ENCODE results near the gene PSME2. TPM values are rescaled to one million over a fixed set of nuclear protein-coding genes. Genes with fewer than 3 reads are reported as not detected.

Gene PSME2
- total and polyA plus RNA-seq, 2 of the 13 experiments (the other 11 are each of a cell fraction or from before 2014, with no cell fraction given): 332 to 716 TPM

GRCh38 chr14:24095271-24096068 is 50.9 kb downstream of the PSME2 start (continued):
- TF ChIP-seq ZNF136 (CRISPR knock-in tag; IDR thresholded peaks at IDR 0.05; ENCODE audit: low read depth) (peak; percentile 98), REST (IDR thresholded peaks at IDR 0.05; ENCODE audit: borderline replicate concordance in 1 of 2, low read depth in 1 of 2, low read length in 2 of 2) (peak in 1 of 2 experiments; percentile 79; a peak in 2 of 4 replicates), EED (CRISPR knock-in tag; IDR thresholded peaks at IDR 0.05) (no peak; the same call in 1 of the 2 replicates), ZNF34 (CRISPR knock-in tag; IDR thresholded peaks at IDR 0.05; ENCODE audit: borderline replicate concordance) (peak; percentile 100), ZNF788 (CRISPR knock-in tag; IDR thresholded peaks at IDR 0.05; ENCODE audit: borderline replicate concordance) (peak; percentile 98; the same call in 1 of the 2 replicates), MYNN (CRISPR knock-in tag; IDR thresholded peaks at IDR 0.05; ENCODE audit: low read depth) (peak; percentile 93), FOXC1 (CRISPR knock-in tag; IDR thresholded peaks at IDR 0.05; ENCODE audit: borderline replicate concordance) (no peak), ZBTB2 (CRISPR knock-in tag; IDR thresholded peaks at IDR 0.05; ENCODE audit: low read depth) (no peak), SRSF4 (IDR thresholded peaks at IDR 0.05; ENCODE audit: low read depth, low read length, poor library complexity, severe bottlenecking) (no peak), PBX3 (CRISPR knock-in tag; IDR thresholded peaks at IDR 0.05; ENCODE audit: borderline replicate concordance) (0 out of 2 replicates have a peak, but pooled peaks have one; percentile 76), MXD3 (CRISPR knock-in tag; IDR thresholded peaks at IDR 0.05) (peak; percentile 99), ZMYM2 (CRISPR knock-in tag; IDR thresholded peaks at IDR 0.05) (peak; percentile 84; the same call in 1 of the 2 replicates), BRF2 (CRISPR knock-in tag; IDR thresholded peaks at IDR 0.05) (peak; percentile 75; the same call in 1 of the 2 replicates), ISL2 (CRISPR knock-in tag; IDR thresholded peaks at IDR 0.05) (peak; percentile 74), ZNF552 (CRISPR knock-in tag; IDR thresholded peaks at IDR 0.05; ENCODE audit: borderline replicate concordance) (peak; percentile 94), MZF1 (CRISPR knock-in tag; IDR thresholded peaks at IDR 0.05; ENCODE audit: borderline replicate concordance) (peak; percentile 82; the same call in 1 of the 2 replicates), ZNF891 (CRISPR knock-in tag; IDR thresholded peaks at IDR 0.05) (no peak), ZSCAN20 (CRISPR knock-in tag; IDR thresholded peaks at IDR 0.05; ENCODE audit: borderline replicate concordance) (no peak; the same call in 1 of the 2 replicates), ZBTB7A (CRISPR knock-in tag; IDR thresholded peaks at IDR 0.05) (no peak), SOX6 (IDR thresholded peaks at IDR 0.05) (no peak), SOX6 (CRISPR knock-in tag; IDR thresholded peaks at IDR 0.05) (peak; percentile 90)
